GM19099 (cell line): Measurements from ENCODE around the gene FKBP1A.

ENCODE experiments used
- POLR2A ChIP-seq: IDR thresholded peaks from 3 replicates; pipeline ENCODE4 v1.6.1; 2011; ENCODE audit warnings: low read depth; ENCODE audit not compliant: insufficient read length; ENCODE audit errors: extremely low read depth

Gene FKBP1A

DNA sequence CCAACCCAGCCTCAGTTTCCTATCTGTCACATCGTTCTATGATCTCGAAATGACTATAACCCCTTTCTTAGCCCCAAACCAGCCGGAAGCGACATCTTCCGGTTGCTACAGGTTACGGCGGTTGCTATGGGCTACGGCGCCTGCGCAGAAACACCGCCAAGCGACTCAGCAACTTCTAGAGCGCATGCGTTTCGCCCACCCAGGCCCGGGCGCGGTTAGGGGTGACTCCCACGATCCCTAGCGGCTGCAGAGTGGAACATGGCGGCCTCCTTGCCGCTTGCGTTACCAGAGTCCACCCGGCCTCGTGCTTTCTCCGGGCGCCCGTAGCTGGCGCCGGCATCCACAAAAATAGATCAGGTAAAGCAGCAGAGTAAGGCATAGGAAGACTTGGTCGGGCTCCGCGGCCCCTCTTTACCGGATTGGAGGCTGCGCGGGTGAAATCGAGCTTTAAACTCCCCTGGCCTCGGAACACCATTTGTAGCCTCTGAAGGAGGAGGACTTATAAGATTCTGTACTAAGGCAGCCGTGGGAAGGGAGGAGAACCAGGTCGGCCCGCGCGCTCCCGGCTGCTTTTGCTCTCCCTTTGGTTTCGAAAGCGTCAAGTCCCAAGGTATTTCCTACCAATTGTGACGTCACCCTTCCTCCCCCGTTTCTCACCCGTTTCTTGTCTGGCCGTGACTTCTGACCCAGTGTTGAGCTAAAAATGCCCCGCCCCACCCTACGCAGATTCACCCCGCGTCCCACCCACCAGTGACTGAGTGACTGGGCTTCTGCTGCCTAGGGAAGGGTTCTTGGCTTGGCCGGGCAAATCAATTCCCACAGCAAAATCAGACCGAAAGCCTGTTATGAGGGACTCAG lies 67.5 kb downstream of the FKBP1A start:
- TF ChIP-seq POLR2A = peak; percentile 97

DNA sequence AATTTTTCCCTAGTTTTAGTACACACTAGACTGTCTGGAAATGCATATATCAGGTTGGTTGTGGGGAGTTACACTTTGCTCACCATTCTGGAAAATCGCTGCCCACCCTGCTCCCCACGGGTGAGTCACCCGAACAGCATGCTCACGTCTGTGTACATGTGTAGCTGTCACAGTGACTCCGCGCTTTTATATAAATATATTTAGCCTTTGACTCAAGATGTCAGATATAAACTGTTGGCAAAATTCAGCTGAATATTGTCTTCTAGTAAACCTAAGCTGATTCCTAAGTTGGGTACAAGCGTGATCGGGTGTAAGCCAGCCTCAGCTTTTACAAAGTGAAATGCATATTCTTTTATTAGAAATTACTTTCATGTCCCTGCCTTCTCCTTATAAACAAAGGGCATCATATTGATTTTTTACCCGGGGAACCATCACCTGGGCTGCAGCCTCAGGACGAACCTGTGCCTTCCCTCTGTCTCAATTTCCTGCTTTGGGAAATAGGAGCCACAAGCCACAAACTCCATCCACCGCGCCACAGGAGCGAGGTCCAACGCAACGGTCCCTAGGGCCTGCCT lies 68.2 kb downstream of the FKBP1A start:
- TF ChIP-seq POLR2A = no peak

DNA sequence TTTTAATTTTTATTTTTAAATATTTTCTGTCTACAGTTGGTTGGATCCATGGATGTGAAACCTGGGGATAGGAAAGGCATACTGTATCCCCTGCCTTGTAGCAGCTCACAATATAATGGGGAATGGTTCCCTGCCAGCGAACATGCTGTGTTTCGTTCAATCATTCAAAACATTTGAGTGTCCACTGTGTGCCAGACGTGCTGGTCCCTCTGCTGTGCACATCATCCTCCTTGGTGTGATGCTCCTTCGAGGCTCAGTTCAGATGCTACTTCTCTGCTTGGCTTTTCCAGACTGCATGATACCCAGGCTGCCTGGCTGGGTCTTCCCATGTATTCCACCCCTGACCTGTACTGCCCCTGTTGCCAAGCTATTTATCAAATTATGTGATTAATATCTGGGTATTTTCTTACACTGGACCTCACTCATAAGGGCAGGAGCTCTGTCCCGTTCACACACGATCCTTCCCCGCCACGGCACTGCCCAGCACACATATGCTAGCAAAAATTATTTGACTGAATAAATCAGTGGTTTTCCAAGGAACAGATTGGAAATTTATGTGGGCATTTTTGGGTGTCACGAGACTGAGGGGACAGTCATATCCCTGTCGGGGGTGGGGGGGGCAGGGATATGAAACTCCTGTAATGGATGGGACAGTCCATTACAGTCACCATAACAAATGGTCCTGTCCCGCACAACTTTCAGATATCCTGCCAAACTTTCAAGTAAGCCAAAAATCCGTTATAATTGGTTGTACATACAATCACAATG lies 68.8 kb downstream of the FKBP1A start:
- TF ChIP-seq POLR2A = no peak

- no peak for TF ChIP-seq POLR2A
Measured at GRCh38 chr20:1323256-1323655, 69.6 kb downstream of the FKBP1A start.

DNA sequence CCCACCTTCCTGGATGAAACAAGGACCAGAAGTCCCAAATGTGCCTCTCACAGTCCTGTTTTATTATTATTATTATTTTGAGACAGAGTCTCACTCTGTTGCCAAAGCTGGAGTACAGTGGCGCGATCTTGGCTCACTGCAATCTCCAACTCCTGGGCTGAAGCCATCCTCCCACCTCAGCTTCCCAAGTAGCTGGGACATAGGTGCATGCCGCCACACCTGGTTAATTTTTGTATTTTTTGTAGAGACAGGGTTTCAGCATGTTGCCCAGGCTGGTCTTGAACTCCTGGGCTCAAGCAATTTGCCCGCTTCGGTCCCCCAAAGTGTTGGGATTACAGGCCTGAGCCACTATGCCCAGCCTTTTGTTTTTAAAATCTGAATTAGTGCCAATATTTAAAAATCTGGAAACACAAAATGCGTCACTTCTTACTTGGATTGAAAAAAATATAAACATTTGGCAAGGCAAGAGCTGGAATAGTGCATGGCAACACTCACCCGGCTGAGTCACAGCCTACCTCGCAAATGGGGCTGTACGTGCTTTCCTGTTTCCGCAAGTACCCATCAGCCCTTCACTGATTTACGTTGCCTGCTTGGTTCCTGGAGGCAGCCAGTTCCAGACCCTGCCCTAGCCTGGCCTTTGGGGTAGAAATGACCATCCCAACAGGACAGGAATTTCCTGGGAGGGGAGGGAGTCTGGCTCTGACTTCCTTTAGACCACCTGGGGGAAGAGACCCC lies 70.2 kb downstream of the FKBP1A start:
- no peak for TF ChIP-seq POLR2A

GRCh38 chr20:1321654-1321939 lies 71.3 kb downstream of the FKBP1A start:
- TF ChIP-seq POLR2A = no peak

DNA sequence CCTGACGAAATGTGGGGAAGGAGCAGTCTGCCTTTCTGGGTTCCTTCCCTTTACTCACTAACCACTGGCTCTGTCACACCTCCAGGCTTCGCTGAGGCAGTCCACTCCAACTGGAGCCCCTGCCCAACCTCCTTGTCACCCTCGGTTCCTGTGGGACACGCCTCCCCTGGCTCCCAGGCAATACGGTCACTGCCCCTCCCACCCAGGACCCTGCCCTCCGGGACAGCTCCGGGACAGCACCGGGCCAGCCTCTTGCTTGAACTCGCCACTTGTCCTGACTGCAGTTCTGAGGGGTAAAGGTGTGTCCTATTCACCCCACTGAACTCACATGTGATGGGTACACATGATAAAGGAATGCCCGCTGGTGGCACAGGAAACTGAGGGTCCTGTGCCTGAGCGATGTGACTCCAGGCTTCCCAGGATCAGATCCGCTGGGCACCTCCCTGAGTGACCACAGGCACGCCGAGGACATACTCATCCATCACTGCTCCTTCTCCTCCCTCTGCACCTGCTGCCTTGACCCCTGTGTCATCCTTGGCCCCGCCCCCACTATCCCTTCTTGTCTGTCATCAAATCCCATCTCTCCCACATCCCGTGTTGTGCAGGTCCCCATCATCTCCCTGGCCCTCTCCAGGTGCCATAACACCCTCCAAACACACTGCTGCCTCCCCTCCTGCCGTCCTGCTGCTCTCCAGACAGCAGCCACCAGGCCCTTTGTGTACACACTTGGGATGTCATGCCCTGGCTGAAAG lies 71.8 kb downstream of the FKBP1A start:
- TF ChIP-seq POLR2A = no peak

DNA sequence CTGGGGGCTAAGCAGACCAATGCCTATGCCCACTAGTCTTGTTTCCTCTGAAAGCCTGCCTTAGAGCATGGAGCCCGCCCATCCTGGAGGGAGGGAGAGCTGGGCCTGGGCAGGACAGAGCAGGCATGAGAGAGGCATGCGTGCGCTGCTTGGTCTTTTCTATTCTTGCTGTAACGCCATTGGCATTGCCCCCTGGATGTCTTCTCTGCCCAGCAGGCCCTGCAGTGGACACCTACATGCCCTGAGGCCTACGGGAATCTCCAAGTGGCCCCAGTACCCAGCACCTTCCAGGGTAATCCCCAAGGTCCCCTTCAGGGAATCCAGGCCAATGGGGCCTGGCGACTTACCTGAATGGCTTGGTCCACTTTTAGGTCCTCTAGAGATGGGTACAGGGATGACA lies 72.8 kb downstream of the FKBP1A start:
- no peak for TF ChIP-seq POLR2A

DNA sequence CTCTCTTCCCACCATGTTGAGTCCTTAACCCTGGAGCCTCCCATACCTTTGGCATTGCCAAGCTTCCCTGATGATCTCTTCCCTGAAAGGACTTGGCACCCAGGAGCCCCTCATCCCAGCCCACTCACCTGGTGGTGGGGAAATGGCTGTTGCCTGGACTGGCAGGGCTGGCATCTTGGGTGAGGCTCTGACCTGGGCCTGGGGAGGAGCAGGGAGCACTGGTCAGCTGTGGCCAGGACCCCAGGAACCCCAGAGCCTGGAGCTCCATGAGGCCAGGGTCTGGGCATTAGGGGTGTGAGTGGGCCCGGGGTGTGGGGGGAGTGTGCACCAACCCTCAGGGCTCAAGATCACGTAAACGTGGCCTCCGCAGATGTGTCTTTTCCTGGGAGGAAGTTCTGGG lies 73.4 kb downstream of the FKBP1A start:
- TF ChIP-seq POLR2A = no peak

DNA sequence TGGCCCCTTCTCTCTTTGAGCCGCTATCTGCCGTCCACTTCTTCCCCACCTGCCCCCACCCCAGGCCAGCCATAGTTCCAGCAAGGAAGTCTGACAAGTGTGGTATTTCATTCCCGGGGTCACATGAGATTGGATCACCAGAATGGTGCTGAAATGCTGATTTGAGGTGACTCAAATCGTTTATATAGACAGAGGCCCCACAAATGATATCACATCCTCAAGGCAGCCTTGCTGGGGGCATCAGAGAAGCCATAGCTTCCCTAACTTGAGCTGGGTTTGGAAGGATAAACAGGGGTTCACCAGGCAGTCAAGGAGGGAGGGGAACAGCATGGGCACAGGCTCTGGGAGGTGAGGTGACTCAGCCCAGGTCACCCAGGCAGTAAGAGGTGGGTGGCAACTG lies 73.8 kb downstream of the FKBP1A start:
- no peak for TF ChIP-seq POLR2A
